ENCODE results near the gene RHAG. TPM values are rescaled to one million over a fixed set of nuclear protein-coding genes. Genes with fewer than 3 reads are reported as not detected.

Gene RHAG
- total RNA-seq, result not detected in 2 replicates

DNA sequence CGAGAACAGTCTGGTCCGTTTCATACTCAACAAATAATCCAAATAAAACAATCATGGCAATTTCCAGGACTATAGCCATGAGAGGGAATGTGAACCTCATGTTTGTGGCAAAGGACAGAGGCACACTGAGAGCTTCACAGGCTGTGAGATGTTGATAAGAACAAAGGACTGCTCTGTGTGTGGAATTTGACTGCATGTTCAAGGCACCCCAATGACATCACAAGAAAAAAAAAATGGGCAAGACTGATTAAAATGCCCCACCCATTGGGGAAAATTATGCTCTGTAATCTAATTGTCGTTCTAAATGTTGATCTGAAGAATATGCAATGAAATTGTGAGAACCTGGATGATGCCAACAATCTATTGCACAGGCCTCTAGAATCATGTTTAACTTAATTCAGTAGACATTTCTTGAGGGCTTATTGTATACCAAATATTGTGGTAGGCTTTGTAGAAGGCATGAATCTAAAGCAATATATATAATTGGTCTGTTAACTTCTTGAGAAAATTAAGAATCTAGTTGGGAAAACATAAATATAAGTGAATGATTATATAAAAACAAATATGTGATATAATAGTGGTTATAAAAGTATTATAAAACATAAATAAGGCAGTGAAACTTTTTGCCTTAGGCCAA lies at the start of gene RHAG:
RHAG (minus strand) TSS at position 127 of the 637 bp plus-strand sequence; CDS start at position 100, 27 bp downstream.

Other genes with a start within 250 kb of the RHAG start
- 12.6 and 16.6 TPM in 2 replicates for gene MMUT, start 173.6 kb downstream of the RHAG start, total RNA-seq
- gene CENPQ, start 173.5 kb downstream of the RHAG start, total RNA-seq, result 1.5 and 13.7 TPM in 2 replicates
- not detected in 2 replicates for gene GLYATL3, start 136.9 kb downstream of the RHAG start, total RNA-seq
- 0.72 and 2.2 TPM in 2 replicates for gene C6orf141, start 86.2 kb downstream of the RHAG start, total RNA-seq
- not detected in 2 replicates for gene CRISP2, start 76.7 kb upstream of the RHAG start, total RNA-seq
- gene CRISP3, start 107.5 kb upstream of the RHAG start, total RNA-seq, result not detected in 2 replicates
- not detected in 2 replicates for gene PGK2, start 150.4 kb upstream of the RHAG start, total RNA-seq
- gene CRISP1, start 229.7 kb upstream of the RHAG start, total RNA-seq, result not detected in 2 replicates